Neural cell (in vitro differentiated cells): Measurements from ENCODE around the gene ARPC5L. TPM values are rescaled to one million over a fixed set of nuclear protein-coding genes. Genes with fewer than 3 reads are reported as not detected.
"Not testable (repeated sequence)": the region's sequence is repeated elsewhere in the genome, so short reads cannot be mapped to it uniquely, and the experiment has no call there.

Source experiments
- H2AFZ ChIP-seq: fragments of 200-600, 300-800 bp; sonication (generic), shearing (Covaris generic); 2 replicates; pipeline ENCODE4 v1.6.0; 2014; ENCODE audit warnings: low read depth, mild to moderate bottlenecking, antibody characterized with exemption, low read length, moderate library complexity
- H3F3A ChIP-seq: fragments of 200-600 bp; shearing (Covaris generic); 2 replicates; pipeline ENCODE4 v1.6.1; 2016; ENCODE audit warnings: mild to moderate bottlenecking, moderate library complexity, mixed read lengths, antibody characterized with exemption, low read length; ENCODE audit not compliant: insufficient read depth, poor library complexity, severe bottlenecking
- H3K27ac ChIP-seq: fragments of 200-600, 300-800 bp; sonication (generic), shearing (Covaris generic); 2 replicates; pipeline ENCODE4 v1.5.1; 2014; ENCODE audit warnings: mild to moderate bottlenecking, low read length, moderate library complexity
- H3K27me3 ChIP-seq: fragments of 300-800, 200-600 bp; sonication (generic), shearing (Covaris generic); 2 replicates; pipeline ENCODE4 v1.6.0; 2014; ENCODE audit warnings: mild to moderate bottlenecking, low read depth, low read length, moderate library complexity; ENCODE audit not compliant: insufficient read depth
- H3K36me3 ChIP-seq: fragments of 300-800, 200-600 bp; sonication (generic), shearing (Covaris generic); 2 replicates; pipeline ENCODE4 v1.5.1; 2014; ENCODE audit warnings: mild to moderate bottlenecking, antibody characterized with exemption, low read length, moderate library complexity; ENCODE audit not compliant: insufficient read depth
- H3K4me2 ChIP-seq: fragments of 300-800, 200-600 bp; sonication (generic), shearing (Covaris generic); 2 replicates; pipeline ENCODE4 v1.6.0; 2014; ENCODE audit warnings: mild to moderate bottlenecking, low read length
- H3K4me3 ChIP-seq: fragments of 300-800, 200-600 bp; sonication (generic), shearing (Covaris generic); 2 replicates; pipeline ENCODE4 v1.5.1; 2014; ENCODE audit warnings: mild to moderate bottlenecking, low read length, moderate library complexity
- H3K79me2 ChIP-seq: fragments of 200-600 bp; shearing (Covaris generic); replicated peaks from 2 replicates; pipeline ENCODE4 v1.6.0; 2014; ENCODE audit warnings: mild to moderate bottlenecking, low read length, moderate library complexity; ENCODE audit not compliant: insufficient read depth
- H3K9ac ChIP-seq: fragments of 300-800, 200-600 bp; sonication (generic), shearing (Covaris generic); 2 replicates; pipeline ENCODE4 v1.6.1; 2016; ENCODE audit warnings: mild to moderate bottlenecking, low read length, mixed read lengths
- H3K9me2 ChIP-seq: fragments of 200-600 bp; shearing (Covaris generic); 2 replicates; pipeline ENCODE4 v1.6.1; 2016; ENCODE audit warnings: mild to moderate bottlenecking, low read length, mixed read lengths; ENCODE audit not compliant: insufficient read depth
- H3K9me3 ChIP-seq: fragments of 200-600, 300-800 bp; sonication (generic), shearing (Covaris generic); 2 replicates; pipeline ENCODE4 v1.6.1; 2016; ENCODE audit warnings: mild to moderate bottlenecking, mixed run types, low read length, moderate library complexity, mixed read lengths
- H4K20me1 ChIP-seq: fragments of 200-600 bp; shearing (Covaris generic); 2 replicates; pipeline ENCODE4 v1.6.1; 2016; ENCODE audit warnings: mild to moderate bottlenecking, mixed run types; ENCODE audit not compliant: insufficient read depth
- EP300 ChIP-seq: fragments of 450-650 bp; conservative IDR thresholded peaks from 2 replicates; pipeline ENCODE4 v1.6.1; 2014; ENCODE audit warnings: antibody characterized with exemption, mild to moderate bottlenecking, moderate library complexity; ENCODE audit not compliant: poor library complexity, severe bottlenecking
- EZH2 ChIP-seq: fragments of 200-600, 300-800 bp; shearing (Covaris generic), sonication (generic); IDR thresholded peaks from 2 replicates; pipeline ENCODE4 v1.6.1; 2014; ENCODE audit warnings: antibody characterized with exemption, low read length, borderline replicate concordance, mild to moderate bottlenecking; ENCODE audit not compliant: insufficient read depth, poor library complexity, severe bottlenecking
- MXI1 ChIP-seq: fragments of 450-650 bp; conservative IDR thresholded peaks from 2 replicates; pipeline ENCODE4 v1.6.1; 2014; ENCODE audit warnings: antibody characterized with exemption, mild to moderate bottlenecking; ENCODE audit not compliant: poor library complexity, severe bottlenecking
- POLR2AphosphoS5 ChIP-seq: IDR thresholded peaks from 2 replicates; pipeline ENCODE4 v1.6.1; 2012
- RAD21 ChIP-seq: fragments of 450-650 bp; conservative IDR thresholded peaks from 2 replicates; pipeline ENCODE4 v1.6.1; 2014; ENCODE audit warnings: antibody characterized with exemption, mild to moderate bottlenecking, moderate library complexity
- SMC3 ChIP-seq: fragments of 450-650 bp; conservative IDR thresholded peaks from 2 replicates; pipeline ENCODE4 v1.6.1; 2014; ENCODE audit warnings: antibody characterized with exemption, mild to moderate bottlenecking, moderate library complexity; ENCODE audit not compliant: poor library complexity
- TAF1 ChIP-seq: IDR thresholded peaks from 2 replicates; pipeline ENCODE4 v1.6.1; 2012; ENCODE audit warnings: low read depth
- polyA plus RNA-seq: library from polyadenylated mRNA; depleted of rRNA; stranded (reverse); fragments of >200 nt; gene quantifications from 2 replicates; pipeline ENCODE4 v1.2.3, GENCODE V29; 2014
- TF ChIP-seq, protein P1 (sequence below): IDR thresholded peaks from 2 replicates; pipeline ENCODE4 v1.6.1; 2012; ENCODE audit warnings: borderline replicate concordance
- TF ChIP-seq, protein P2 (sequence below): fragments of 450-650 bp; IDR thresholded peaks from 2 replicates; pipeline ENCODE4 v1.5.1; 2014; ENCODE audit warnings: antibody characterized with exemption, mild to moderate bottlenecking, moderate library complexity; ENCODE audit not compliant: poor library complexity, severe bottlenecking

The ARPC5L gene
- polyA plus RNA-seq, 1 donor from 2014 or later = 46.5 TPM

DNA sequence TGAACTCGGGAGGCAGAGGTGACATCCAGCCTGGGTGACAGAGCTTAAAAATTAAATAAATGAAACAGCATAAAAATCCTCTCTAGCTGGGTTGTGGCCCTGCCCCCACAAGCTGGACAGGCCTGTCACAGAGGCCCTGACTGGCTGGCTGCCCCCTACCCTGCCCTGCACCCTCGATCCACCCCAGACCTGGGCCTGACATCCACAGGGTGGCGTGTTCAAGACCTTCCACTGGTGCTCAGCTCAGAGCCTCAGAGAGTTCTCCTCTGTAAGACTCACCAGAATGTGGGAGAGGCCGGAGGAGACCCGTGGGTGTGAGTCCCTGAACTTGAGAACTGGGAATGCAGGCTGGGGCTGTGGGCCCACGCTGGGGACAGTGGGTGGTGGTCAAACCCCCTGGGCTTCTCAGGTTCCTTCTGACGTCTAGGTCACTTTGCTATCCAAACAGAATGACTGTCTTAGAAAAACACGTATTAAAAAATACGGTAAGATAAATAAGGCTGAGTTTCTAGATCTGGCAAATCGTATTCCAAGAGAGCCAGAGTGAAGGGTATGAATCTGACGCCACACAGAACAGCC is 18.4 kb upstream of the ARPC5L start:
- H3K27ac ChIP-seq = no peak overlapping the region
- TF ChIP-seq TAF1 (no peak), EP300 (no peak), POLR2AphosphoS5 (no peak), EZH2 (no peak), MXI1 (no peak), RAD21 (no peak), SMC3 (no peak)
- TF ChIP-seq, protein P1, sequence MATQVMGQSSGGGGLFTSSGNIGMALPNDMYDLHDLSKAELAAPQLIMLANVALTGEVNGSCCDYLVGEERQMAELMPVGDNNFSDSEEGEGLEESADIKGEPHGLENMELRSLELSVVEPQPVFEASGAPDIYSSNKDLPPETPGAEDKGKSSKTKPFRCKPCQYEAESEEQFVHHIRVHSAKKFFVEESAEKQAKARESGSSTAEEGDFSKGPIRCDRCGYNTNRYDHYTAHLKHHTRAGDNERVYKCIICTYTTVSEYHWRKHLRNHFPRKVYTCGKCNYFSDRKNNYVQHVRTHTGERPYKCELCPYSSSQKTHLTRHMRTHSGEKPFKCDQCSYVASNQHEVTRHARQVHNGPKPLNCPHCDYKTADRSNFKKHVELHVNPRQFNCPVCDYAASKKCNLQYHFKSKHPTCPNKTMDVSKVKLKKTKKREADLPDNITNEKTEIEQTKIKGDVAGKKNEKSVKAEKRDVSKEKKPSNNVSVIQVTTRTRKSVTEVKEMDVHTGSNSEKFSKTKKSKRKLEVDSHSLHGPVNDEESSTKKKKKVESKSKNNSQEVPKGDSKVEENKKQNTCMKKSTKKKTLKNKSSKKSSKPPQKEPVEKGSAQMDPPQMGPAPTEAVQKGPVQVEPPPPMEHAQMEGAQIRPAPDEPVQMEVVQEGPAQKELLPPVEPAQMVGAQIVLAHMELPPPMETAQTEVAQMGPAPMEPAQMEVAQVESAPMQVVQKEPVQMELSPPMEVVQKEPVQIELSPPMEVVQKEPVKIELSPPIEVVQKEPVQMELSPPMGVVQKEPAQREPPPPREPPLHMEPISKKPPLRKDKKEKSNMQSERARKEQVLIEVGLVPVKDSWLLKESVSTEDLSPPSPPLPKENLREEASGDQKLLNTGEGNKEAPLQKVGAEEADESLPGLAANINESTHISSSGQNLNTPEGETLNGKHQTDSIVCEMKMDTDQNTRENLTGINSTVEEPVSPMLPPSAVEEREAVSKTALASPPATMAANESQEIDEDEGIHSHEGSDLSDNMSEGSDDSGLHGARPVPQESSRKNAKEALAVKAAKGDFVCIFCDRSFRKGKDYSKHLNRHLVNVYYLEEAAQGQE = no peak
- TF ChIP-seq, protein P2, sequence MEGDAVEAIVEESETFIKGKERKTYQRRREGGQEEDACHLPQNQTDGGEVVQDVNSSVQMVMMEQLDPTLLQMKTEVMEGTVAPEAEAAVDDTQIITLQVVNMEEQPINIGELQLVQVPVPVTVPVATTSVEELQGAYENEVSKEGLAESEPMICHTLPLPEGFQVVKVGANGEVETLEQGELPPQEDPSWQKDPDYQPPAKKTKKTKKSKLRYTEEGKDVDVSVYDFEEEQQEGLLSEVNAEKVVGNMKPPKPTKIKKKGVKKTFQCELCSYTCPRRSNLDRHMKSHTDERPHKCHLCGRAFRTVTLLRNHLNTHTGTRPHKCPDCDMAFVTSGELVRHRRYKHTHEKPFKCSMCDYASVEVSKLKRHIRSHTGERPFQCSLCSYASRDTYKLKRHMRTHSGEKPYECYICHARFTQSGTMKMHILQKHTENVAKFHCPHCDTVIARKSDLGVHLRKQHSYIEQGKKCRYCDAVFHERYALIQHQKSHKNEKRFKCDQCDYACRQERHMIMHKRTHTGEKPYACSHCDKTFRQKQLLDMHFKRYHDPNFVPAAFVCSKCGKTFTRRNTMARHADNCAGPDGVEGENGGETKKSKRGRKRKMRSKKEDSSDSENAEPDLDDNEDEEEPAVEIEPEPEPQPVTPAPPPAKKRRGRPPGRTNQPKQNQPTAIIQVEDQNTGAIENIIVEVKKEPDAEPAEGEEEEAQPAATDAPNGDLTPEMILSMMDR = no peak

DNA sequence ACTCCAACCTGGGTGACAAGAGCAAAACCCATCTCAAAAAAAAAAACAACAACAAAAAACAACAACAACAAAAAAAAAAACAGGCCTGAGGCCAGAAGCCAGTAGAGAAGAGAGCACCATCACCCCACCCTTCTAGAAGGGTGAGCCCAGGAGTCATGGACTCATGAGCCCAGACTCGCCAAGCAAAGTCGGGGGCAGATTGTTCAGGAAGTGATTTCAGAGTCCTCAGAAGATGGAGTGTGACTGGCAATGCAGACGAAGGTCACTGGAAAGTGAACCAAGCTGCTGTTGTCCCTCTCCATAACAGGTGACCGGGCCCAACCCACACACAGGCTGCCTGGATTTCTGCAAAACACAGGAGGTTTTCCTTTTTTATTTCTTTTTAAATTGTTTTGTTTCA is 17.6 kb upstream of the ARPC5L start:
- no peaks in the 10 kb centered on the region for H3K9me2 ChIP-seq
- H3K9ac ChIP-seq = no peak overlapping the region
- no peak overlapping the region for H3K4me2 ChIP-seq
- no peak overlapping the region for H3K4me3 ChIP-seq
- H2AFZ ChIP-seq = no peak overlapping the region
- no peaks in the 10 kb centered on the region for H3K79me2 ChIP-seq
- no peaks in the 10 kb centered on the region for H3K27me3 ChIP-seq
- no peaks in the 10 kb centered on the region for H4K20me1 ChIP-seq
- no peaks in the 10 kb centered on the region for H3K36me3 ChIP-seq
- TF ChIP-seq EP300 (no peak), MXI1 (no peak), EZH2 (no peak), RAD21 (no peak), SMC3 (no peak), TAF1 (no peak), POLR2AphosphoS5 (no peak)
- TF ChIP-seq, protein P1 = no peak
- TF ChIP-seq, protein P2 = no peak
- no peaks in the 10 kb centered on the region for H3K9me3 ChIP-seq
- no peak overlapping the region for H3K27ac ChIP-seq
- H3F3A ChIP-seq = no peaks in the 10 kb centered on the region

More for the DNA sequence above, 18.4 kb upstream of the ARPC5L start:
- Histone ChIP-seq H3K36me3 (no peaks in the 10 kb centered on the region), H3K4me3 (no peak overlapping the region), H3K79me2 (no peaks in the 10 kb centered on the region), H3K9ac (no peak overlapping the region), H4K20me1 (no peaks in the 10 kb centered on the region), H3K4me2 (no peak overlapping the region), H3F3A (no peaks in the 10 kb centered on the region), H3K9me2 (no peaks in the 10 kb centered on the region), H2AFZ (no peak overlapping the region), H3K9me3 (no peaks in the 10 kb centered on the region), H3K27me3 (no peaks in the 10 kb centered on the region)

DNA sequence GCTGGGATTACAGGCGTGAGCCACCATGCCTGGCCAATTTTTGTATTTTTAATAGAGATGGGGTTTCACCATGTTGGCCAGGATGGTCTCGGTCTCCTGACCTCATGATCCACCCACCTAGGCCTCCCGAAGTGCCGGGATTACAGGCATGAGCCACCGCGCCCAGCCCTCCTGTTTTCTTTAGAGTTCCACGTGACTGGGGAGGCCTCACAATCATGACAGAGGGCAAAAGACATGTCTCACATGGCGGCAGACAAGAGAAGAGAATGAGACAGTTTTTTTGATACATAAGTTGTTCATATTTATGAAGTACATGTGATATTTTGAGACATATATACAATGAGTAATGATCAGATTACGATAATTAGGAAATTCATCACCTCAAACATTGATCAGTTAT is 15.5 kb upstream of the ARPC5L start:
- not testable (repeated sequence) for H3K9ac ChIP-seq, H3K27me3 ChIP-seq

More for the DNA sequence above, 15.5 kb upstream of the ARPC5L start:
- H3K4me2 ChIP-seq, H2AFZ ChIP-seq, H3K9me3 ChIP-seq, H3K4me3 ChIP-seq, H3K79me2 ChIP-seq, H3F3A ChIP-seq, H3K27ac ChIP-seq, H3K9me2 ChIP-seq, H3K36me3 ChIP-seq, H4K20me1 ChIP-seq: not testable (repeated sequence)
